B cell (primary cell): ENCODE measurements around the gene ZFPL1. TPM values are rescaled to one million over a fixed set of nuclear protein-coding genes. Genes with fewer than 3 reads are reported as not detected.

Source experiments
- ATAC-seq: fragments of 200-7000 bp; cut with Tn5 transposase; one replicate; pipeline ENCODE4 v1.10.0; 2021; ENCODE audit warnings: low read depth, mild to moderate bottlenecking, moderate number of reproducible peaks, moderate library complexity
- CTCF ChIA-PET: fragments of 350-600 bp; sonication (Branson Sonifier 250); formaldehyde crosslinking; loops from one replicate; lab custom pipeline; 2021; ENCODE audit warnings: antibody characterized with exemption, inconsistent platforms; lab: Charles Lee
- POLR2A ChIA-PET: fragments of 350-600 bp; sonication (Branson Sonifier 250); formaldehyde crosslinking; loops from one replicate; lab custom pipeline; 2021; ENCODE audit warnings: antibody characterized with exemption; lab: Charles Lee
- DNase-seq: peaks from one replicate; pipeline ENCODE4 v3.0.0; 2013
- H2AFZ ChIP-seq: 2 replicates; pipeline ENCODE4 v1.6.1; 2012; ENCODE audit warnings: mild to moderate bottlenecking, low read depth, low read length; ENCODE audit not compliant: insufficient read depth, poor library complexity, severe bottlenecking
- H3K27ac ChIP-seq, 2 donors: 1 replicate in 1 of 2; 2 replicates in 1 of 2; pipeline ENCODE4 v1.5.1; 2012 to 2013; ENCODE audit warnings: low read length in 2 of 2, mild to moderate bottlenecking in 2 of 2, moderate library complexity in 1 of 2
- H3K27me3 ChIP-seq, 4 experiments: fragments of 200-600 bp in 1 of 4; sonication (generic) in 1 of 4; replicated peaks in 1 of 4; 1 replicate in 2 of 4; 2 replicates in 2 of 4; pipeline versions ENCODE4 v1.6.1 to v1.7.0; 2013 to 2016; ENCODE audit warnings: low read length in 3 of 4, mild to moderate bottlenecking in 2 of 4, mixed read lengths in 1 of 4, moderate library complexity in 1 of 4; ENCODE audit not compliant: insufficient read depth in 4 of 4, control insufficient read depth in 3 of 4; ENCODE audit errors: control extremely low read depth in 1 of 4
- H3K36me3 ChIP-seq, 2 experiments: replicated peaks in 1 of 2; 1 replicate in 1 of 2; 2 replicates in 1 of 2; pipeline versions ENCODE4 v1.6.1 to v1.7.1; 2013; ENCODE audit warnings: low read length in 1 of 2; ENCODE audit not compliant: insufficient read depth in 2 of 2, control insufficient read depth in 1 of 2; ENCODE audit errors: control extremely low read depth in 1 of 2, extremely low read depth in 1 of 2
- H3K4me1 ChIP-seq, 2 donors: fragments of 200-600 bp in 1 of 2; sonication (generic) in 1 of 2; 1 replicate in 1 of 2; 2 replicates in 1 of 2; pipeline versions ENCODE4 v1.5.1 to v1.6.1; 2013 to 2017; ENCODE audit warnings: low read length in 2 of 2; ENCODE audit not compliant: control insufficient read depth in 2 of 2, insufficient read depth in 2 of 2
- H3K4me2 ChIP-seq: replicated peaks from 2 replicates; pipeline ENCODE3; 2012; ENCODE audit warnings: mild to moderate bottlenecking, low read depth, low read length; ENCODE audit not compliant: poor library complexity, severe bottlenecking
- H3K4me3 ChIP-seq, 5 experiments: fragments of 200-600 bp in 1 of 5; sonication (generic) in 1 of 5; 1 replicate in 3 of 5; 2 replicates in 2 of 5; pipeline versions ENCODE4 v1.5.1 to v1.7.0; 2011 to 2016; ENCODE audit warnings: low read length in 4 of 5, mild to moderate bottlenecking in 4 of 5, low read depth in 2 of 5, control low read depth in 1 of 5, moderate library complexity in 1 of 5; ENCODE audit not compliant: insufficient read depth in 1 of 5; ENCODE audit errors: control extremely low read depth in 1 of 5, extremely low read depth in 1 of 5
- H3K79me2 ChIP-seq: fragments of 200-600 bp; sonication (generic); one replicate; pipeline ENCODE4 v1.6.0; 2016; ENCODE audit warnings: low read length; ENCODE audit not compliant: control insufficient read depth, insufficient read depth
- H3K9ac ChIP-seq: fragments of 200-600 bp; sonication (generic); 2 replicates; pipeline ENCODE4 v1.6.1; 2017; ENCODE audit warnings: mild to moderate bottlenecking, low read length, moderate library complexity
- H3K9me3 ChIP-seq, 3 donors: one replicate each; pipeline versions ENCODE4 v1.6.1 to v1.7.1; 2013; ENCODE audit warnings: low read length in 2 of 3; ENCODE audit not compliant: control insufficient read depth in 2 of 3, insufficient read depth in 1 of 3; ENCODE audit errors: control extremely low read depth in 1 of 3
- H4K20me1 ChIP-seq: 2 replicates; pipeline ENCODE4 v1.6.0; 2012; ENCODE audit warnings: mild to moderate bottlenecking, low read length; ENCODE audit not compliant: insufficient read depth, control insufficient read depth, poor library complexity, severe bottlenecking
- H3K27ac Mint-ChIP-seq: one replicate; pipeline ENCODE4 v1.8.0; 2021; ENCODE audit warnings: mixed read lengths
- H3K27me3 Mint-ChIP-seq: one replicate; pipeline ENCODE4 v1.8.0; 2021; ENCODE audit warnings: mixed read lengths
- H3K4me1 Mint-ChIP-seq: one replicate; pipeline ENCODE4 v1.8.0; 2021; ENCODE audit warnings: mixed read lengths
- H3K4me3 Mint-ChIP-seq: one replicate; pipeline ENCODE4 v1.8.0; 2021; ENCODE audit warnings: mixed read lengths
- H3K9me3 Mint-ChIP-seq: one replicate; pipeline ENCODE4 v1.8.0; 2022; ENCODE audit warnings: mixed read lengths; ENCODE audit not compliant: insufficient read depth
- EZH2 ChIP-seq: IDR thresholded peaks from 2 replicates; pipeline ENCODE4 v1.6.1; 2012; ENCODE audit warnings: borderline replicate concordance, low read depth, mild to moderate bottlenecking, moderate library complexity, low read length; ENCODE audit not compliant: insufficient read depth, poor library complexity, severe bottlenecking
- WGBS: methylation state at CpG from one replicate; pipeline ENCODE4 v1.1.5; 2013; ENCODE audit warnings: missing lambda C conversion rate; ENCODE audit not compliant: insufficient coverage; 5-methylcytosine and 5-hydroxymethylcytosine counted together
- intact Hi-C: fragments of 100-400 bp; cut with micrococcal nuclease; formaldehyde crosslinking; loops from one replicate; pipeline ENCODE4 v1.10.0; 2022
- polyA plus RNA-seq: library from polyadenylated mRNA; depleted of rRNA; stranded (reverse); fragments of >200 nt; gene quantifications from 2 replicates; pipeline ENCODE4 v1.2.3, GENCODE V29; 2012
- total RNA-seq, 2 donors: library from RNA; stranded (reverse); fragments of 120-200 nt in 1 of 2; gene quantifications; 1 replicate in 1 of 2; 2 replicates in 1 of 2; pipeline versions ENCODE4 v1.2.3 to v1.2.4, GENCODE V29; 2013 to 2022
- TF ChIP-seq, protein P1 (sequence below): fragments of 200-600 bp; IDR thresholded peaks from one replicate; pipeline ENCODE4 v1.8.0; 2022; ENCODE audit warnings: antibody characterized with exemption, mild to moderate bottlenecking

ZFPL1 gene
- total and polyA plus RNA-seq, 2 donors (not counting 1 experiment from before 2014, with no cell fraction given): 57.3 to 79.2 TPM

DNA sequence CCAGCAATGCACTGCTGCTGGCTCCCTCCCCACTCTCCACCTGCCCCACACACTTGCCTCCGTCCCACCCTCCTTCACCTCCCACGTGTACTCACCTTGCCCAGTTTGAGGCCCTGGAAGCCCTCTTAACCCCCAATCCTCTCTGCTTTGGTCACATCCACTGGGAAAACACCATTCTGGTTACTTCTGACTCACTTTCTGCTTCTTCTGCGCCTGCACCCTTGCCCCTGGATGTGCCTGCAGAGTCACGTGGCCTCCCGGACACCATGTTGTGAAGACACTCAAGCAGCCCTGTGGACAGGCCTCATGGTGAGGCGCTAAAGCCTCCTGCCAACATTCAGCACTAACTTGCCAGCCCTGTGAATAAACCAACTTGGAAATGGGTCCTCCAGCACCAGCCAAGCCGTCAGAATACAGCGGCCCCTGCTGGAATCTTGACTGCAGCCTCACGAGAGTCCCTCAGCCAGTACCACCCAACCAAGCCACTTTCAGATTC, 23.1 kb upstream of the ZFPL1 start:
- ATAC-seq: no peak
- Histone ChIP-seq H3K36me3 (no peaks in the 10 kb centered on the region), H2AFZ (no peak overlapping the region), H3K79me2 (no peaks in the 10 kb centered on the region), H4K20me1 (no peaks in the 10 kb centered on the region), H3K9me3 (peaks cover 0 to 3% (median 0%) of the 10 kb centered on the region in 3 donors), H3K4me3 (no peak overlapping the region), H3K4me1 (no peaks in the 10 kb centered on the region), H3K27me3 (peaks cover 0 to 2% (median 0%) of the 10 kb centered on the region in 4 experiments), H3K9ac (no peak overlapping the region), H3K4me2 (no peak overlapping the region), H3K27ac (no peak overlapping the region)
- peak overlapping the region; percentile 32 for H3K27ac Mint-ChIP-seq
- intact Hi-C loops: no loop called here
- no peak overlapping the region for H3K4me3 Mint-ChIP-seq
- H3K9me3 Mint-ChIP-seq: no peaks in the 10 kb centered on the region
- ChIA-PET CTCF (interaction anchor here (0.7 to 1.1 kb wide), 2 partner anchors 17 to 422 kb away, joined by 3 read pairs; no protein-coding TSS in a partner anchor), POLR2A (no interaction called here)
- 91% methylated on average over 7 of the region's 9 CpGs for WGBS
- H3K27me3 Mint-ChIP-seq: no peaks in the 10 kb centered on the region
- no peaks in the 10 kb centered on the region for H3K4me1 Mint-ChIP-seq
- no peak for DNase-seq
- TF ChIP-seq EZH2: no peak
- TF ChIP-seq, protein P1, sequence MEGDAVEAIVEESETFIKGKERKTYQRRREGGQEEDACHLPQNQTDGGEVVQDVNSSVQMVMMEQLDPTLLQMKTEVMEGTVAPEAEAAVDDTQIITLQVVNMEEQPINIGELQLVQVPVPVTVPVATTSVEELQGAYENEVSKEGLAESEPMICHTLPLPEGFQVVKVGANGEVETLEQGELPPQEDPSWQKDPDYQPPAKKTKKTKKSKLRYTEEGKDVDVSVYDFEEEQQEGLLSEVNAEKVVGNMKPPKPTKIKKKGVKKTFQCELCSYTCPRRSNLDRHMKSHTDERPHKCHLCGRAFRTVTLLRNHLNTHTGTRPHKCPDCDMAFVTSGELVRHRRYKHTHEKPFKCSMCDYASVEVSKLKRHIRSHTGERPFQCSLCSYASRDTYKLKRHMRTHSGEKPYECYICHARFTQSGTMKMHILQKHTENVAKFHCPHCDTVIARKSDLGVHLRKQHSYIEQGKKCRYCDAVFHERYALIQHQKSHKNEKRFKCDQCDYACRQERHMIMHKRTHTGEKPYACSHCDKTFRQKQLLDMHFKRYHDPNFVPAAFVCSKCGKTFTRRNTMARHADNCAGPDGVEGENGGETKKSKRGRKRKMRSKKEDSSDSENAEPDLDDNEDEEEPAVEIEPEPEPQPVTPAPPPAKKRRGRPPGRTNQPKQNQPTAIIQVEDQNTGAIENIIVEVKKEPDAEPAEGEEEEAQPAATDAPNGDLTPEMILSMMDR: no peak

- no peaks in the 10 kb centered on the region for H3K27me3 Mint-ChIP-seq
- Histone ChIP-seq H3K27ac (no peak overlapping the region), H3K9me3 (peaks cover 0 to 3% (median 0%) of the 10 kb centered on the region in 3 donors), H3K79me2 (no peaks in the 10 kb centered on the region), H3K4me1 (no peaks in the 10 kb centered on the region), H3K27me3 (no peaks in the 10 kb centered on the region), H4K20me1 (no peaks in the 10 kb centered on the region), H3K36me3 (no peaks in the 10 kb centered on the region), H3K4me2 (no peak overlapping the region), H3K4me3 (no peak overlapping the region), H2AFZ (no peak overlapping the region), H3K9ac (no peak overlapping the region)
- no peak overlapping the region for H3K4me3 Mint-ChIP-seq
- intact Hi-C loops: no loop called here
- ATAC-seq: no peak
- no peak for TF ChIP-seq EZH2
- TF ChIP-seq, protein P1: no peak
- WGBS: 75% methylated on average over 1 of the region's 3 CpGs
- CTCF ChIA-PET: interaction anchor here (0.5 to 0.6 kb wide), 2 partner anchors 25 to 240 kb away, joined by 3 to 4 read pairs; no protein-coding TSS in a partner anchor
- no peaks in the 10 kb centered on the region for H3K9me3 Mint-ChIP-seq
- no peak for DNase-seq
- POLR2A ChIA-PET: no interaction called here
- H3K4me1 Mint-ChIP-seq: no peaks in the 10 kb centered on the region
- no peak overlapping the region for H3K27ac Mint-ChIP-seq
Observed at GRCh38 chr11:65063532-65063931, 20.5 kb upstream of the ZFPL1 start.
